ENCODE data around the gene NGF.

NGF gene

GRCh38 chr1:115280064-115280463, 58.0 kb downstream of the NGF start:
- no peak for TF ChIP-seq CTCF (IDR thresholded peaks at IDR 0.05)
- DNase-seq, result no peak
- Histone ChIP-seq H3K9me3 (peaks cover 0 to 13% (median 0%) of the 10 kb centered on the region in 3 donors), H3K4me3 (no peak overlapping the region), H3K27ac (no peak overlapping the region), H3K4me1 (peaks cover 0 to 26% (median 21%) of the 10 kb centered on the region in 4 donors), H3K27me3 (no peaks in the 10 kb centered on the region), H3K36me3 (no peaks in the 10 kb centered on the region)
- intact Hi-C loops (cut with DNase I; ENCODE audit: low total_unique reads), result no loop called here

- Histone ChIP-seq H3K9me3 (peaks cover 0 to 13% (median 0%) of the 10 kb centered on the region in 3 donors), H3K36me3 (no peaks in the 10 kb centered on the region), H3K27me3 (no peaks in the 10 kb centered on the region), H3K4me1 (peaks cover 0 to 11% (median 10%) of the 10 kb centered on the region in 4 donors), H3K27ac (no peak overlapping the region), H3K4me3 (no peak overlapping the region)
- TF ChIP-seq CTCF (IDR thresholded peaks at IDR 0.05), result no peak
- intact Hi-C loops (cut with DNase I; ENCODE audit: low total_unique reads), result no loop called here
- no peak for DNase-seq
These were observed 59.8 kb downstream of the NGF start for GRCh38 chr1:115278211-115278610.

GRCh38 chr1:115277276-115277675, 60.8 kb downstream of the NGF start:
- Histone ChIP-seq H3K4me3 (no peak overlapping the region), H3K36me3 (no peaks in the 10 kb centered on the region), H3K4me1 (peaks cover 0 to 1% (median under 1%) of the 10 kb centered on the region in 4 donors), H3K9me3 (peaks cover 0 to 13% (median 0%) of the 10 kb centered on the region in 3 donors), H3K27me3 (no peaks in the 10 kb centered on the region), H3K27ac (no peak overlapping the region)
- DNase-seq, result no peak
- intact Hi-C loops (cut with DNase I; ENCODE audit: low total_unique reads), result no loop called here
- no peak for TF ChIP-seq CTCF (IDR thresholded peaks at IDR 0.05)

GRCh38 chr1:115275216-115275615, 62.8 kb downstream of the NGF start:
- Histone ChIP-seq H3K27me3 (no peaks in the 10 kb centered on the region), H3K27ac (no peak overlapping the region), H3K4me1 (no peaks in the 10 kb centered on the region), H3K4me3 (no peak overlapping the region), H3K9me3 (peaks cover 0 to 13% (median 0%) of the 10 kb centered on the region in 3 donors), H3K36me3 (no peaks in the 10 kb centered on the region)
- DNase-seq, result no peak
- intact Hi-C loops (cut with DNase I; ENCODE audit: low total_unique reads), result no loop called here
- peak; percentile 13 to 29 for TF ChIP-seq CTCF (IDR thresholded peaks at IDR 0.05)

GRCh38 chr1:115274467-115274866, 63.6 kb downstream of the NGF start:
- Histone ChIP-seq H3K9me3 (peaks cover 0 to 13% (median 0%) of the 10 kb centered on the region in 3 donors), H3K4me1 (no peaks in the 10 kb centered on the region), H3K27ac (no peak overlapping the region), H3K4me3 (no peak overlapping the region), H3K36me3 (no peaks in the 10 kb centered on the region), H3K27me3 (no peaks in the 10 kb centered on the region)
- DNase-seq, result no peak
- no peak for TF ChIP-seq CTCF (IDR thresholded peaks at IDR 0.05)
- intact Hi-C loops (cut with DNase I; ENCODE audit: low total_unique reads), result no loop called here

Measured in tibial artery (tissue), 4 donors.